LNCAP (cell line): Measurements from ENCODE around the gene STMN3.
A peak's percentile ranks its signal among the peaks of the same experiment; 100 is the strongest.

Experiments
- TF ChIP-seq, protein P1 (sequence below): fragments of 450-650 bp; IDR thresholded peaks from 2 replicates; pipeline ENCODE4 v1.5.1; 2017; ENCODE audit warnings: mild to moderate bottlenecking

Gene STMN3

GRCh38 chr20:63619086-63619485 lies 34.1 kb downstream of the STMN3 start:
- TF ChIP-seq, protein P1, sequence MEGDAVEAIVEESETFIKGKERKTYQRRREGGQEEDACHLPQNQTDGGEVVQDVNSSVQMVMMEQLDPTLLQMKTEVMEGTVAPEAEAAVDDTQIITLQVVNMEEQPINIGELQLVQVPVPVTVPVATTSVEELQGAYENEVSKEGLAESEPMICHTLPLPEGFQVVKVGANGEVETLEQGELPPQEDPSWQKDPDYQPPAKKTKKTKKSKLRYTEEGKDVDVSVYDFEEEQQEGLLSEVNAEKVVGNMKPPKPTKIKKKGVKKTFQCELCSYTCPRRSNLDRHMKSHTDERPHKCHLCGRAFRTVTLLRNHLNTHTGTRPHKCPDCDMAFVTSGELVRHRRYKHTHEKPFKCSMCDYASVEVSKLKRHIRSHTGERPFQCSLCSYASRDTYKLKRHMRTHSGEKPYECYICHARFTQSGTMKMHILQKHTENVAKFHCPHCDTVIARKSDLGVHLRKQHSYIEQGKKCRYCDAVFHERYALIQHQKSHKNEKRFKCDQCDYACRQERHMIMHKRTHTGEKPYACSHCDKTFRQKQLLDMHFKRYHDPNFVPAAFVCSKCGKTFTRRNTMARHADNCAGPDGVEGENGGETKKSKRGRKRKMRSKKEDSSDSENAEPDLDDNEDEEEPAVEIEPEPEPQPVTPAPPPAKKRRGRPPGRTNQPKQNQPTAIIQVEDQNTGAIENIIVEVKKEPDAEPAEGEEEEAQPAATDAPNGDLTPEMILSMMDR, result no peak

GRCh38 chr20:63618291-63618980 lies 34.8 kb downstream of the STMN3 start:
- TF ChIP-seq, protein P1, result no peak

GRCh38 chr20:63617876-63618265 lies 35.4 kb downstream of the STMN3 start:
- TF ChIP-seq, protein P1, result no peak

GRCh38 chr20:63617092-63617875 lies 35.9 kb downstream of the STMN3 start:
- TF ChIP-seq, protein P1, result no peak

- TF ChIP-seq, protein P1, result 0 out of 2 replicates have a peak, but pooled peaks have one; percentile 25
Observed at GRCh38 chr20:63613863-63614594, 39.2 kb downstream of the STMN3 start.

DNA sequence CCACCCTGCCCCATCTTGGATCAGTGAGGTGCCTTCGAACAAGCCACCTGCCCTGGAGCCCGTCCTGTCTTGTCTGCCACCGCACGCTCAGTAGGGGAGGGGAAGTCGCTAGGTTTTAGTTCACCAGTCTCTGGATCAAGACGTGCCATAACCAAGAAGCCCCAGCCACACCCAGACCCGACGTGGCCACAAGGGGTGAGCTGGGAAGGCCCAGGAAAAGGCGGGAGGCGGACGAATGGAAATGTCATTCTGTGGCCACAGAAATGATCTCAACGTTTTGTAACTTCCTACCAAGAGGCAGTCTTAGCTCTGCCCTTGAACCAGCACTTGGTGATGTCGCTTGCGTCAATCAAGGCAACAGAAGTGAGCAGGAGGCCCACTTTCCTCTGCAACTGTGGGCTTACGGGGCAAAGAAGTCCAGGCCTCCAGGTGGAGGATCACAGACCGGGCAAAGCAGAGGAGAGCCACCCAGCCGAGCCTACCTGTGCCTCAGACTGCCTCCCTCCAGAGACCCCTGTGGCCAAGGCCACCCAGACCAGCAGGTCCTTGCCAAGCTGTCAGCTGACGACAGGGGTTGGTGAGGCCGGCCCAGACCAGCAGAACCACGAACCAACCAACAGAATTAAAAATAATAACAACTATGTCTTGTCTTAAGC lies 40.8 kb downstream of the STMN3 start:
- TF ChIP-seq, protein P1, result no peak

DNA sequence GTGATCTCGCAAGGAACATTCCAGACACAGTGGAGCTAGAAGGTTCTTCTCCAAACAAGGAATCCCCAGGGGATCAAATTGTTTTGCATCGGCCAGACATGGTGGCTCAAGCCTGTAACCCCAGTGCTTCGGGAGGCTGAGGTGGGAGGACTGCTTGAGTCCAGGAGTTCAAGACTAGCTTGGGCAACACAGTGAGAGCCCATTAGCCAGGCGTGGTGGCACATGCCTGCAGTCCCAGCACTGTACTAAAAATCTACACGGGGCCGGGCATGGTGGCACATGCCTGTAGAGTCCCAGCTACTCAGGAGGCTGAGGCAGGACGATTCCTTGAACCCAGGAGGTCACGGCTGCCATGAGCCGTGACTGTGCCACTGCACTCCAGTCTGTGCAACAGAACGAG lies 41.6 kb downstream of the STMN3 start:
- TF ChIP-seq, protein P1, result no peak
